ENCODE results near the gene GPC6. TPM values are rescaled to one million over a fixed set of nuclear protein-coding genes. Genes with fewer than 3 reads are reported as not detected.

The GPC6 gene
- polyA plus RNA-seq, 4 donors, result 47.9 to 66.1 (median 61.3) TPM

GRCh38 chr13:94214121-94214520 lies 987.5 kb downstream of the GPC6 start:
- no peak for DNase-seq (ENCODE audit: low read depth in 4 of 4, low spot score in 2 of 4)

- no peak for DNase-seq (ENCODE audit: low read depth in 4 of 4, low spot score in 2 of 4)
These were observed 988.4 kb downstream of the GPC6 start for GRCh38 chr13:94214975-94215374.

GRCh38 chr13:94216476-94216875 lies 989.9 kb downstream of the GPC6 start:
- no peak for DNase-seq (ENCODE audit: low read depth in 4 of 4, low spot score in 2 of 4)

GRCh38 chr13:94217370-94217769 lies 990.8 kb downstream of the GPC6 start:
- no peak for DNase-seq (ENCODE audit: low read depth in 4 of 4, low spot score in 2 of 4)

- DNase-seq (ENCODE audit: low read depth in 4 of 4, low spot score in 2 of 4), result no peak
These were observed 991.9 kb downstream of the GPC6 start for GRCh38 chr13:94218537-94218936.

- no peak for DNase-seq (ENCODE audit: low read depth in 4 of 4, low spot score in 2 of 4)
These were observed 992.3 kb downstream of the GPC6 start for GRCh38 chr13:94218951-94219350.

GRCh38 chr13:94224670-94225069 lies 998.1 kb downstream of the GPC6 start:
- no peak for DNase-seq (ENCODE audit: low read depth in 4 of 4, low spot score in 2 of 4)

GRCh38 chr13:94227255-94227879 lies 1000.8 kb downstream of the GPC6 start:
- DNase-seq (ENCODE audit: low read depth in 4 of 4, low spot score in 2 of 4), result no peak

- no peak for DNase-seq (ENCODE audit: low read depth in 4 of 4, low spot score in 2 of 4)
These were observed 1002.2 kb downstream of the GPC6 start for GRCh38 chr13:94228763-94229162.

- no peak for DNase-seq (ENCODE audit: low read depth in 4 of 4, low spot score in 2 of 4)
These were observed 1005.7 kb downstream of the GPC6 start for GRCh38 chr13:94232161-94232950.

- no peak for DNase-seq (ENCODE audit: low read depth in 4 of 4, low spot score in 2 of 4)
These were observed 1006.3 kb downstream of the GPC6 start for GRCh38 chr13:94232956-94233355.

- DNase-seq (ENCODE audit: low read depth in 4 of 4, low spot score in 2 of 4), result no peak
These were observed 1006.8 kb downstream of the GPC6 start for GRCh38 chr13:94233401-94233800.

GRCh38 chr13:94233837-94234236 lies 1007.2 kb downstream of the GPC6 start:
- DNase-seq (ENCODE audit: low read depth in 4 of 4, low spot score in 2 of 4), result no peak

GRCh38 chr13:94234738-94235137 lies 1008.1 kb downstream of the GPC6 start:
- DNase-seq (ENCODE audit: low read depth in 4 of 4, low spot score in 2 of 4), result no peak

GRCh38 chr13:94236132-94236531 lies 1009.5 kb downstream of the GPC6 start:
- no peak for DNase-seq (ENCODE audit: low read depth in 4 of 4, low spot score in 2 of 4)

GRCh38 chr13:94236872-94237271 lies 1010.3 kb downstream of the GPC6 start:
- DNase-seq (ENCODE audit: low read depth in 4 of 4, low spot score in 2 of 4), result no peak

GRCh38 chr13:94239135-94239534 lies 1012.5 kb downstream of the GPC6 start:
- no peak for DNase-seq (ENCODE audit: low read depth in 4 of 4, low spot score in 2 of 4)

- DNase-seq (ENCODE audit: low read depth in 4 of 4, low spot score in 2 of 4), result no peak
These were observed 1015.9 kb downstream of the GPC6 start for GRCh38 chr13:94242554-94242953.

- no peak for DNase-seq (ENCODE audit: low read depth in 4 of 4, low spot score in 2 of 4)
These were observed 1016.9 kb downstream of the GPC6 start for GRCh38 chr13:94243551-94243950.

GRCh38 chr13:94246495-94246894 lies 1019.9 kb downstream of the GPC6 start:
- no peak for DNase-seq (ENCODE audit: low read depth in 4 of 4, low spot score in 2 of 4)

- DNase-seq (ENCODE audit: low read depth in 4 of 4, low spot score in 2 of 4), result no peak
These were observed 1021.3 kb downstream of the GPC6 start for GRCh38 chr13:94247890-94248289.
